Activated CD4-positive, CD25-positive, alpha-beta regulatory T cell (primary cell): Measurements from ENCODE around the gene OR2H2.

Experiments
- DNase-seq, 4 experiments: peaks; one replicate each; lab custom pipeline; 2025; lab: John Stamatoyannopoulos, UW

OR2H2 gene

GRCh38 chr6:29629571-29629970 lies 44.6 kb downstream of the OR2H2 start:
- no peak for DNase-seq

GRCh38 chr6:29630315-29630714 lies 45.4 kb downstream of the OR2H2 start:
- no peak for DNase-seq

GRCh38 chr6:29631209-29631810 lies 46.4 kb downstream of the OR2H2 start:
- no peak for DNase-seq

GRCh38 chr6:29631860-29632731 lies 47.2 kb downstream of the OR2H2 start:
- DNase-seq = peak in 3 of 4 experiments; percentile 14 to 34 (median 27)

GRCh38 chr6:29632789-29633533 lies 48.0 kb downstream of the OR2H2 start, which contains the start of gene GABBR1:
TSS of gene GABBR1 (minus strand) at chr6:29633183. CDS start at chr6:29632385, 798 bp downstream.
- DNase-seq = peak; percentile 18 to 31 (median 27)

- no peak for DNase-seq
Observed at GRCh38 chr6:29633534-29633905, 48.6 kb downstream of the OR2H2 start.

- no peak for DNase-seq
Observed at GRCh38 chr6:29637247-29637646, 52.3 kb downstream of the OR2H2 start.
